IPS DF 6.9 (cell line): Measurements from ENCODE around the gene ARSG.
"Not testable (repeated sequence)": the region's sequence is repeated elsewhere in the genome, so short reads cannot be mapped to it uniquely, and the experiment has no call there.

Experiments used
- DNase-seq: peaks from one replicate; pipeline ENCODE4 v3.0.0-alpha.2; 2013; ENCODE audit warnings: low read depth, low spot score
- H3K27ac ChIP-seq: one replicate; pipeline ENCODE4 v1.5.1; 2013; ENCODE audit warnings: low read length, control low read depth
- H3K27me3 ChIP-seq: 2 replicates; pipeline ENCODE4 v1.6.1; 2013; ENCODE audit warnings: mild to moderate bottlenecking, low read length; ENCODE audit not compliant: control insufficient read depth, insufficient read depth
- H3K36me3 ChIP-seq: 2 replicates; pipeline ENCODE4 v1.6.1; 2013; ENCODE audit warnings: low read length; ENCODE audit not compliant: control insufficient read depth, insufficient read depth
- H3K4me1 ChIP-seq: 2 replicates; pipeline ENCODE4 v1.6.1; 2013; ENCODE audit warnings: low read length; ENCODE audit not compliant: control insufficient read depth, insufficient read depth
- H3K4me3 ChIP-seq: 2 replicates; pipeline ENCODE4 v1.5.1; 2013; ENCODE audit warnings: mild to moderate bottlenecking, low read length
- H3K9me3 ChIP-seq: 2 replicates; pipeline ENCODE4 v1.6.1; 2013; ENCODE audit warnings: low read length, inconsistent platforms; ENCODE audit not compliant: control insufficient read depth, insufficient read depth
- WGBS: extraction: QIAGEN DNeasy Blood & Tissue Kit; methylation state at CpG from one replicate; pipeline ENCODE4 v1.1.7; 2013; ENCODE audit warnings: mixed read lengths, missing lambda C conversion rate; ENCODE audit not compliant: insufficient read length, insufficient coverage; 5-methylcytosine and 5-hydroxymethylcytosine counted together

ARSG gene

DNA sequence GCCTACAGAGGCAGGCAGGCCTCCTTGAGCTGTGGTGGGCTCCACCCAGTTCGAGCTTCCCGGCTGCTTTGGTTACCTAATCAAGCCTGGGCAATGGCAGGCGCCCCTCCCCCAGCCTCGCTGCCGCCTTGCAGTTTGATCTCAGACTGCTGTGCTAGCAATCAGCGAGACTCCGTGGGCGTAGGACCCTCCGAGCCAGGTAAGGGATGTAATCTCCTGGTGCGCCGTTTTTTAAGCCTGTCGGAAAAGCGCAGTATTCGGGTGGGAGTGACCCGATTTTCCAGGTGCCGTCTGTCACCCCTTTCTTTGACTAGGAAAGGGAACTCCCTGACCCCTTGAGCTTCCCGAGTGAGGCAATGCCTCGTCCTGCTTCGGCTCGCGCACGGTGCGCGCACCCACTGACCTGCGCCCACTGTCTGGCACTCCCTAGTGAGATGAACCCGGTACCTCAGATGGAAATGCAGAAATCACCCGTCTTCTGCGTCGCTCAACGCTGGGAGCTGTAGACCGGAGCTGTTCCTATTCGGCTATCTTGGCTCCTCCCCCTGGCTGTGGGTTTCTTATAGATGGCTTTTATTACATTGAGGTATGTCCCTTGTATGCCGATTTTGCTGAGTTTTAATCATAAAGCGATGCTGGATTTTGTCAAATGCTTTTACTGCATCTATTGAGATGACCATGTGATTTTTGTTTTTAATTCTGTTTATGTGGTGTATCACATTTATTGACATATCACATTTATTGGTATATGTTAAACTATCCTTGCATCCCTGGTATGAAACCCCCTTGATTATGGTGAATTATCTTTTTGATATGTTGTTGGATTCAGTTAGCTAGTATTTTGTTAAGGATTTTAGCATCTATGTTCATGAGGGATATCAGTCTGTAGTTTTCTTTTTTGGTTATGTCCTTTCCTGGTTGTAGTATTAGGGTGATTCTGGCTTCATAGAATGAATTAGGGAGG is 122.6 kb downstream of the ARSG start:
- peak overlapping the region; percentile 30; the same call in 1 of the 2 replicates for H3K4me3 ChIP-seq
- H3K4me1 ChIP-seq, DNase-seq, H3K36me3 ChIP-seq, H3K27ac ChIP-seq, H3K9me3 ChIP-seq, H3K27me3 ChIP-seq: not testable (repeated sequence)
- no CpG with 5 or more reads among the region's 34 CpGs for WGBS

DNA sequence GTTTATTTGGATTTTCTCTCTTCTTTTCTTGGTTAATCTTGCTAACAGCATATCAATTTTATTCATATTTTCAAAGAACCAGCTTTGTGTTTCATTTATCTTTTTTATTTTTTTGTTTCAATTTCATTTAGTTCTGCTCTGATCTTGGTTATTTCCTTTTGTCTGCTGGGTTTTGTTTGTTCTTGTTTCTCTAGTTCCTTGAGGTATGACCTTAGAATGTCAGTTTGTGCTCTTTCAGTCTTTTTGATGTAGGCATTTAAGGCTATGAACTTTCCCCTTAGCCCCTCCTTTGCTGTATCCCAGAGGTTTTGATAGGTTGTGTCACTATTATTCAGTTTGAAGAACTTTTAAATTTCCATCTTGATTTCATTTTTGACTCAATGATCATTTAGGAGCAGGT is 123.6 kb downstream of the ARSG start:
- H3K27me3 ChIP-seq, H3K4me1 ChIP-seq, DNase-seq, H3K27ac ChIP-seq, H3K36me3 ChIP-seq, H3K9me3 ChIP-seq, H3K4me3 ChIP-seq: not testable (repeated sequence)

DNA sequence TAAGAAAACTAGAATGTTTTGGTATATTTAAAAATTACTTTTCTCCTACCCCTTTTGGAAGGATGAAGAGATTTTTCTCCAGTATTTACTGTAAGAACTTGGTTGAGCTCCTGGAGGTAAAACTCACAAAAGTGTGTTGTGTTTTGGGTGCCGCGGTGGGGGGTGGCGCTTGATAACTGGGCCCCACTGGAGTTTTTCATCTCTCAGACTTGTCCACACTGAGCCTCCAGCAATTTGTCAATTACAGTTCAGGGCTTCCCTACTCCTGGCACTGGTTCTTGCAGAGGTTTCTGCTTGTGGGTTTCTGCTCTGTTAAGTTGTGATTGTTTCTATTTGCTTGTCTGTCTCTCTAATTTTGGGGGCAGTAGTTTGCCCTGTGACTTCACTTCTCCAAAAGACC is 126.0 kb downstream of the ARSG start:
- Histone ChIP-seq H3K9me3 (no peaks in the 10 kb centered on the region), H3K4me3 (no peak overlapping the region), H3K27ac (no peak overlapping the region), H3K36me3 (no peaks in the 10 kb centered on the region; the same call in 1 of the 2 replicates), H3K27me3 (no peaks in the 10 kb centered on the region), H3K4me1 (no peaks in the 10 kb centered on the region)
- no peak for DNase-seq
- WGBS: no CpG with 5 or more reads among the region's 3 CpGs

DNA sequence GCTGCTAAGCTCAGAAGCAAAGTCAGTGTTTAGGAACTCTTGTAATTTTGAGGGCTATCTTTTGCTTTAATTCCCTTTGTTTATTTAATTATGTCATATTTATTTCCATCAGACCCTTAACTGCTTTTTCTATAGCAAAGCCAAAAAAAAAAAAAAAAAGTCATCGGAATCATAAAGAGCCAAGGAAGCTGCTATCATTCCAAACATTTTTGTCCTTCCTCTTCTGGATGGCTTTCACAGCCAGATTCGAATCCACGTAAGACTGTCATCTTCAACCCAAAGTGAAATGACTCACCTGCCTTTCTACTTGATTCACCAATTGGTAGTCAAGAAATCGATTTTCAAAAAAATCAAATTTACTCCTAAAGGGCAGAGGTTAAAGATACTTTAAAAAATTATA is 127.6 kb downstream of the ARSG start:
- no peaks in the 10 kb centered on the region; the same call in 1 of the 2 replicates for H3K36me3 ChIP-seq
- no CpG with 5 or more reads among the region's 4 CpGs for WGBS

DNA sequence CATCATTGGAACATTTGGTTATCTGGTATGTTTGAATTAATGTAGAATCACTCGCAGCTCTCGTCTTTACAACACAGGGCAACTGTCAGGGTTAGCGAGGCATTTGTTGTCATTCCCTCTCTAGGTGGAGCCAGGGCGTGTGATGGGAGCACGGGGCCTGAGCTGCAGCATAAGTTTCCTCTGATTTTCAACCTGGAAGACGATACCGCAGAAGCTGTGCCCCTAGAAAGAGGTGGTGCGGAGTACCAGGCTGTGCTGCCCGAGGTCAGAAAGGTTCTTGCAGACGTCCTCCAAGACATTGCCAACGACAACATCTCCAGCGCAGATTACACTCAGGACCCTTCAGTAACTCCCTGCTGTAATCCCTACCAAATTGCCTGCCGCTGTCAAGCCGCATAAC is 128.8 kb downstream of the ARSG start:
- WGBS: no CpG with 5 or more reads among the region's 14 CpGs
- no peaks in the 10 kb centered on the region; the same call in 1 of the 2 replicates for H3K36me3 ChIP-seq
- H3K27ac ChIP-seq: no peak overlapping the region
- peaks cover 2% of the 10 kb centered on the region; the same call in 1 of the 2 replicates for H3K4me1 ChIP-seq
- no peak for DNase-seq
- H3K4me3 ChIP-seq: no peak overlapping the region
- no peaks in the 10 kb centered on the region for H3K27me3 ChIP-seq
- H3K9me3 ChIP-seq: no peaks in the 10 kb centered on the region

More for the DNA sequence above, 127.6 kb downstream of the ARSG start:
- H3K27ac ChIP-seq: no peak overlapping the region
- no peaks in the 10 kb centered on the region for H3K27me3 ChIP-seq
- no peaks in the 10 kb centered on the region for H3K4me1 ChIP-seq
- H3K9me3 ChIP-seq: no peaks in the 10 kb centered on the region
- H3K4me3 ChIP-seq: no peak overlapping the region
- no peak for DNase-seq

DNA sequence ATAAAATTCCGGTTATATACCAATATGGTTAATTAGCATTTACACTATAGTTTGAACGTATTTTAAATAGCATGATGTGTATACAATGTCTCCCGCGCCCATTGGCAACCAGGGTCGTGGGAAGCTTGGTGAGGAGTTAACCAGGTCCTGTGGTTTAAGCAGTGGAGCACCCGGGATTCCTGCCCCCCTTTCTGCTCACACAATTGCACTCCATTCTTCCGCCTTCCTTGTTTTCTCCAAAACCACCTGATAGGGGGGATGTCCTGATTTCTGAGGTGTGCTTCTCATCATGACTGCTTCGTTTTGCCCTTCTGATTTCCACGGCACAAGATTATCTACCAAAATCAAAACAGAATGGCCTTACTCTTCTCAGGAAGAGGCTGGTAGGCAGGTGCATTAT is 130.2 kb downstream of the ARSG start:
- DNase-seq: no peak
- no peaks in the 10 kb centered on the region for H3K27me3 ChIP-seq
- H3K36me3 ChIP-seq: no peaks in the 10 kb centered on the region; the same call in 1 of the 2 replicates
- H3K4me1 ChIP-seq: peaks cover 2% of the 10 kb centered on the region; the same call in 1 of the 2 replicates
- H3K27ac ChIP-seq: no peak overlapping the region
- H3K4me3 ChIP-seq: no peak overlapping the region
- no peaks in the 10 kb centered on the region for H3K9me3 ChIP-seq
- WGBS: no CpG with 5 or more reads among the region's 9 CpGs

DNA sequence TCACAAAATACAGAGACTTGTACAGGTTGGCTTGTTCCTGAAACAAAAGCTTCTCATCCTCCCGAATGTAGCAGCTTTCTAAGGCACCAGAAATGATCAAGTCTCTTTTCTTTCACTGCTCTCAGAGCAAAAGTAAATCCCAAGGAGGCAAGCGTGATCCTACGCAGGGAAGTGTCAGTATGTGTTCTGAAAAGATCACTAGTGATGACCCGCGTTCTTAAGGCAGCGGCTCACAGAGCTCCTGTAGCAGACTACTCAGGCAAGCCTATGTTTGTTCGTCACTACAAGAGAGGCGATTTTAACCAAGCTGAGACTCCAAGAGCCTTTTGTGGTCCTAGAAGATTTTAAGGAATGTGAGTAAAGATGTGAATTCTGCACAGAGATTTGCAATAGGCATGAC is 131.5 kb downstream of the ARSG start:
- Histone ChIP-seq H3K36me3 (no peaks in the 10 kb centered on the region; the same call in 1 of the 2 replicates), H3K27me3 (no peaks in the 10 kb centered on the region), H3K4me3 (no peak overlapping the region), H3K9me3 (no peaks in the 10 kb centered on the region), H3K27ac (no peak overlapping the region), H3K4me1 (peaks cover 2% of the 10 kb centered on the region; the same call in 1 of the 2 replicates)
- DNase-seq: no peak
- no CpG with 5 or more reads among the region's 8 CpGs for WGBS

DNA sequence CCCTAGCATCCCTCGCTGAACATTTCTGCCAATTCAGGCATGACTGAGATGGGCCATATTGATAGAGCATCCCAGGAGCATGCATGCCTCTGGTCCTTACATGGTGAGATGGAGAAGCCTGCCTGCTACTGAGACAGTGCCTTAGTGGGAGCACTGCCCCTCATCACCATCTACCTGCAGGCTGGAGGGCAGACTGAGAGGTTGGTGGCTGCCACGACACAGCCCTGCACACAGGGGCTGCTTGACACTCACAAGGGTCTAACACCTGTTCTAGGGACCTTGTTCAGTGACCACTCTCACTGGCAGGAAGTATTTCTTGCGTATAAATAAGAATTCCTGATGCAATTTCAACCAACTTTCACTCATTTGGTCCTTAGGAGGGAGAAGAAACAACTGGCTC is 132.0 kb downstream of the ARSG start:
- no peaks in the 10 kb centered on the region for H3K9me3 ChIP-seq
- peaks cover 2% of the 10 kb centered on the region; the same call in 1 of the 2 replicates for H3K4me1 ChIP-seq
- no CpG with 5 or more reads among the region's 3 CpGs for WGBS
- no peak for DNase-seq
- no peak overlapping the region for H3K4me3 ChIP-seq
- H3K27me3 ChIP-seq: no peaks in the 10 kb centered on the region
- H3K36me3 ChIP-seq: no peaks in the 10 kb centered on the region
- no peak overlapping the region for H3K27ac ChIP-seq

DNA sequence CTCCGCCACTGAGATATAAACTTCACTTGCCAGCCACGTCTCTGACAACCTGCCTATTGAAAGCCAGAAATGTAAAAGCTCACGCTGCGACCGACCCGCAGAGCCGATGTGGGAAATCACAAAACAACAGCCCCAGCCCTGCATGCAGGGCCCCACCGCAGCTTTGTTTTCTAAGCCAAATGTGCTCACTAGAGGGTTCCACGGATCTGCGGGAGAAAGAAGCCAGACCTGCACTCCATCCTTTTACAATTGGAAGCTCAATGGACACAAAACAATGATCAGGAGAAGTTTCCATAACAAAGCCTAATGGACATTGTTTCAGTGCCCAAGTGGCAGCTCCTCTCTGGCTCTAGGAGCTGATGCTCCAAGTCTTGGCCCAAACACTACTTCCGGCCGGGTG is 132.9 kb downstream of the ARSG start:
- DNase-seq: no peak
- H3K27ac ChIP-seq: no peak overlapping the region
- no peaks in the 10 kb centered on the region for H3K9me3 ChIP-seq
- peaks cover 2% of the 10 kb centered on the region; the same call in 1 of the 2 replicates for H3K4me1 ChIP-seq
- no CpG with 5 or more reads among the region's 12 CpGs for WGBS
- no peaks in the 10 kb centered on the region for H3K27me3 ChIP-seq
- no peaks in the 10 kb centered on the region for H3K36me3 ChIP-seq
- no peak overlapping the region for H3K4me3 ChIP-seq

DNA sequence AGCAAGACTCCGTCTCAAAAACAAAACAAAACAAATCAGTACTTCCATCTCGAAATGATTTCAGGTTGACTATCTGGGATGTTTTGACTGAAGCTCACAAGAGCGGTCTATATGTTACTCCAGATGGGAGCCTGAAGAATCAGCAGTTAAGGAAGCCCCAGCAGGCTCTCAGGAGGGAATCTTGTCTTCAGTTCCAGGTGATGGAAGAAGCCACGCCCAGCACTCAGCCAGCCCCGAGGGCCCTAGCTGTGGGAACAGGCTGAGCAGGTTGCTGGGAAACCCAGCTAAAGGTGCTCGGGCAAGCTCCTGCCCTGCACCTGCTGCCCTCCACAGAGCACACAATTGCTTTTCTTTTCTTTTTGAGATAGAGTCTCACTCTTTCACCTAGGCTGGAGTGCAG is 133.6 kb downstream of the ARSG start:
- no peaks in the 10 kb centered on the region for H3K36me3 ChIP-seq
- no peak for DNase-seq
- H3K27me3 ChIP-seq: no peaks in the 10 kb centered on the region
- no peak overlapping the region for H3K4me3 ChIP-seq
- no peak overlapping the region for H3K27ac ChIP-seq
- H3K4me1 ChIP-seq: peaks cover 2% of the 10 kb centered on the region; the same call in 1 of the 2 replicates
- no CpG with 5 or more reads among the region's 6 CpGs for WGBS
- no peaks in the 10 kb centered on the region for H3K9me3 ChIP-seq
